ENCODE data around the gene POTEJ.
"Not testable (repeated sequence)": the region's sequence is repeated elsewhere in the genome, so short reads cannot be mapped to it uniquely, and the experiment has no call there.

The POTEJ gene

GRCh38 chr2:130599926-130600325 lies 11.3 kb upstream of the POTEJ start:
- not testable (repeated sequence) for H3K27ac ChIP-seq, H3K4me3 ChIP-seq

GRCh38 chr2:130601648-130602302 lies 9.5 kb upstream of the POTEJ start:
- H3K27ac ChIP-seq, H3K4me3 ChIP-seq: not testable (repeated sequence)

GRCh38 chr2:130608276-130609001 lies 2.8 kb upstream of the POTEJ start:
- H3K27ac ChIP-seq, H3K4me3 ChIP-seq: not testable (repeated sequence)

- H3K27ac ChIP-seq, H3K4me3 ChIP-seq: not testable (repeated sequence)
These were observed 2.0 kb upstream of the POTEJ start for GRCh38 chr2:130609002-130609920.

GRCh38 chr2:130610486-130610885 lies 754 bp upstream of the POTEJ start:
- H3K27ac ChIP-seq, H3K4me3 ChIP-seq: not testable (repeated sequence)

GRCh38 chr2:130628784-130629475 lies 17.7 kb downstream of the POTEJ start:
- not testable (repeated sequence) for H3K4me3 ChIP-seq, H3K27ac ChIP-seq

GRCh38 chr2:130638973-130639372 lies 27.7 kb downstream of the POTEJ start:
- H3K4me3 ChIP-seq, H3K27ac ChIP-seq: not testable (repeated sequence)

GRCh38 chr2:130641688-130642087 lies 30.4 kb downstream of the POTEJ start:
- not testable (repeated sequence) for H3K4me3 ChIP-seq, H3K27ac ChIP-seq

- H3K4me3 ChIP-seq, H3K27ac ChIP-seq: not testable (repeated sequence)
These were observed 38.0 kb downstream of the POTEJ start for GRCh38 chr2:130649285-130649684.

GRCh38 chr2:130664506-130664905 lies 53.3 kb downstream of the POTEJ start:
- H3K27ac ChIP-seq, H3K4me3 ChIP-seq: not testable (repeated sequence)

- not testable (repeated sequence) for H3K4me3 ChIP-seq
These were observed 54.4 kb downstream of the POTEJ start for GRCh38 chr2:130665596-130665995.

GRCh38 chr2:130667516-130667915 lies 56.3 kb downstream of the POTEJ start:
- H3K27ac ChIP-seq, H3K4me3 ChIP-seq: not testable (repeated sequence)

More at GRCh38 chr2:130665596-130665995, 54.4 kb downstream of the POTEJ start:
- not testable (repeated sequence) for H3K27ac ChIP-seq

GRCh38 chr2:130670026-130670745 lies 58.9 kb downstream of the POTEJ start:
- H3K27ac ChIP-seq, H3K4me3 ChIP-seq: not testable (repeated sequence)

- not testable (repeated sequence) for H3K4me3 ChIP-seq, H3K27ac ChIP-seq
These were observed 81.0 kb downstream of the POTEJ start for GRCh38 chr2:130692041-130692770.

- not testable (repeated sequence) for H3K4me3 ChIP-seq, H3K27ac ChIP-seq
These were observed 82.2 kb downstream of the POTEJ start for GRCh38 chr2:130693474-130693873.

GRCh38 chr2:130703250-130703649 lies 92.0 kb downstream of the POTEJ start:
- H3K4me3 ChIP-seq, H3K27ac ChIP-seq: not testable (repeated sequence)
